CD14-positive monocyte (primary cell): ENCODE results near the gene DYRK1A. TPM values are rescaled to one million over a fixed set of nuclear protein-coding genes. Genes with fewer than 3 reads are reported as not detected.

Experiments
- DNase-seq, 3 donors: peaks; one replicate each; pipeline ENCODE4 v3.0.0-alpha.2; 2011 to 2022
- H2AFZ ChIP-seq: 2 replicates; pipeline ENCODE4 v1.6.0; 2012; ENCODE audit warnings: mild to moderate bottlenecking, low read depth, low read length, inconsistent platforms; ENCODE audit not compliant: insufficient read depth, poor library complexity, severe bottlenecking
- H3K27ac ChIP-seq, 2 donors: 1 replicate in 1 of 2; 2 replicates in 1 of 2; pipeline ENCODE4 v1.5.1; 2012 to 2013; ENCODE audit warnings: low read length in 2 of 2, control low read depth in 1 of 2, inconsistent platforms in 1 of 2, low read depth in 1 of 2, mild to moderate bottlenecking in 1 of 2
- H3K27me3 ChIP-seq, 2 donors: one replicate each; pipeline versions ENCODE4 v1.6.0 to v1.6.1; 2011 to 2013; ENCODE audit warnings: low read length in 2 of 2; ENCODE audit not compliant: control insufficient read depth in 2 of 2, insufficient read depth in 2 of 2
- H3K36me3 ChIP-seq, 2 donors: replicated peaks in 1 of 2; 1 replicate in 1 of 2; 2 replicates in 1 of 2; pipeline versions ENCODE4 v1.5.1 to v1.6.1; 2012 to 2013; ENCODE audit warnings: low read length in 2 of 2, control low read depth in 1 of 2, inconsistent platforms in 1 of 2, mild to moderate bottlenecking in 1 of 2; ENCODE audit not compliant: insufficient read depth in 2 of 2, control insufficient read depth in 1 of 2
- H3K4me1 ChIP-seq, 2 donors: 1 replicate in 1 of 2; 2 replicates in 1 of 2; pipeline versions ENCODE4 v1.5.1 to v1.6.1; 2012 to 2013; ENCODE audit warnings: low read length in 2 of 2, control low read depth in 1 of 2, inconsistent platforms in 1 of 2, mild to moderate bottlenecking in 1 of 2, moderate library complexity in 1 of 2; ENCODE audit not compliant: insufficient read depth in 2 of 2, control insufficient read depth in 1 of 2
- H3K4me2 ChIP-seq: replicated peaks from 2 replicates; pipeline ENCODE3; 2012; ENCODE audit warnings: low read length, moderate library complexity, mild to moderate bottlenecking; ENCODE audit not compliant: poor library complexity, severe bottlenecking; ENCODE audit errors: extremely low read depth
- H3K4me3 ChIP-seq, 3 experiments: fragments of 200-600 bp in 1 of 3; sonication (generic) in 1 of 3; replicated peaks in 1 of 3; 1 replicate in 2 of 3; 2 replicates in 1 of 3; pipeline ENCODE4 v1.5.1; 2011 to 2013; ENCODE audit warnings: low read length in 3 of 3, mild to moderate bottlenecking in 3 of 3, control low read depth in 2 of 3, low read depth in 2 of 3, inconsistent platforms in 1 of 3, moderate library complexity in 1 of 3
- H3K79me2 ChIP-seq: 2 replicates; pipeline ENCODE4 v1.6.0; 2012; ENCODE audit warnings: mild to moderate bottlenecking, control low read depth, inconsistent platforms, low read length, moderate library complexity; ENCODE audit not compliant: insufficient read depth
- H3K9ac ChIP-seq: 2 replicates; pipeline ENCODE4 v1.6.0; 2017; ENCODE audit warnings: low read length, mild to moderate bottlenecking; ENCODE audit not compliant: insufficient read depth, poor library complexity, severe bottlenecking
- H3K9me3 ChIP-seq, 2 donors: replicated peaks in 1 of 2; 1 replicate in 1 of 2; 2 replicates in 1 of 2; pipeline versions ENCODE4 v1.5.1 to v1.6.1; 2012 to 2013; ENCODE audit warnings: low read length in 2 of 2, control low read depth in 1 of 2; ENCODE audit not compliant: control insufficient read depth in 1 of 2, insufficient read depth in 1 of 2
- H4K20me1 ChIP-seq: 2 replicates; pipeline ENCODE4 v1.6.0; 2012; ENCODE audit warnings: mild to moderate bottlenecking, low read length, control low read depth, moderate library complexity; ENCODE audit not compliant: insufficient read depth
- H3K27ac Mint-ChIP-seq, 7 donors: one replicate each; pipeline ENCODE4 v1.8.0; 2020; ENCODE audit warnings: mild to moderate bottlenecking in 7 of 7, mixed read lengths in 7 of 7, moderate library complexity in 6 of 7, inconsistent platforms in 2 of 7
- H3K27me3 Mint-ChIP-seq, 3 donors: one replicate each; pipeline ENCODE4 v1.8.0; 2021 to 2022; ENCODE audit warnings: low read depth in 3 of 3, mild to moderate bottlenecking in 3 of 3, mixed read lengths in 3 of 3, moderate library complexity in 3 of 3, inconsistent platforms in 1 of 3
- H3K36me3 Mint-ChIP-seq, 2 donors: one replicate each; pipeline ENCODE4 v1.8.0; 2020; ENCODE audit warnings: mixed read lengths in 2 of 2, inconsistent platforms in 1 of 2, mild to moderate bottlenecking in 1 of 2
- H3K4me1 Mint-ChIP-seq: one replicate; pipeline ENCODE4 v1.8.0; 2020; ENCODE audit warnings: mild to moderate bottlenecking, mixed read lengths
- H3K4me3 Mint-ChIP-seq, 2 donors: one replicate each; pipeline ENCODE4 v1.8.0; 2020; ENCODE audit warnings: mild to moderate bottlenecking in 2 of 2, mixed read lengths in 2 of 2, moderate library complexity in 1 of 2
- H3K9me3 Mint-ChIP-seq, 7 donors: one replicate each; pipeline ENCODE4 v1.8.0; 2020 to 2022; ENCODE audit warnings: mixed read lengths in 7 of 7, mild to moderate bottlenecking in 6 of 7, moderate library complexity in 6 of 7, inconsistent platforms in 2 of 7
- WGBS: methylation state at CpG from one replicate; pipeline ENCODE4 v1.1.5; 2013; ENCODE audit warnings: missing lambda C conversion rate; ENCODE audit not compliant: insufficient coverage; 5-methylcytosine and 5-hydroxymethylcytosine counted together
- intact Hi-C, 2 donors: fragments of 100-400 bp; cut with micrococcal nuclease; formaldehyde crosslinking; loops; one replicate each; pipeline versions ENCODE4 v1.15.0 to v1.15.1; 2023
- polyA plus RNA-seq, 3 donors: library from polyadenylated mRNA; depleted of rRNA in 1 of 3; unstranded in 2 of 3; stranded (reverse) in 1 of 3; fragments of 300-500 nt in 2 of 3; fragments of >200 nt in 1 of 3; fragmentation: Illumina TruSeq in 2 of 3; gene quantifications; 1 replicate in 2 of 3; 2 replicates in 1 of 3; pipeline ENCODE4 v1.2.3, GENCODE V29; 2012 to 2021
- TF ChIP-seq, protein P1 (sequence below): fragments of 200-600 bp; IDR thresholded peaks from one replicate; pipeline ENCODE4 v1.8.0; 2022; ENCODE audit warnings: antibody characterized with exemption, mild to moderate bottlenecking

Gene DYRK1A
- polyA plus RNA-seq, 3 donors: 1.8 to 53.5 (median 2.4) TPM

DNA sequence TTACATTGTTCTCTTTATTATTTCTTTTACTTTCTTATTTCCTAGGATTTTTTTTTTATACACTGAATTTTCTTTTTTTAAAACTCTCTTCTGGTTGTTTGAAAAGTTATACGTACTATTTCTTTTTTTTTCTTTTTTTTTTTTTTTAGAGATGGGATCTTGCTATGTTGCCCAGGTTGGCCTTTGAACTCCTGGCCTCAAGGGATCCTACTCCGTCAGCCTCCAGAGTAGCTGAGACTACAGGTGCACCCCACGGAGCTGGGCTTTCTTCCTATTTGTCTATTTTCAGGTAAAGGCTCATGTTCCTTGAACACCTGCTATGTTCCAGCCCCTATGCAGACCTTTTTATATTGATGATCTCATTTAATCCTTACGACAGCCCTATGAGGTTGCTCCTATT, 29.4 kb upstream of the DYRK1A start:
- H3K4me3 Mint-ChIP-seq: no peak overlapping the region

DNA sequence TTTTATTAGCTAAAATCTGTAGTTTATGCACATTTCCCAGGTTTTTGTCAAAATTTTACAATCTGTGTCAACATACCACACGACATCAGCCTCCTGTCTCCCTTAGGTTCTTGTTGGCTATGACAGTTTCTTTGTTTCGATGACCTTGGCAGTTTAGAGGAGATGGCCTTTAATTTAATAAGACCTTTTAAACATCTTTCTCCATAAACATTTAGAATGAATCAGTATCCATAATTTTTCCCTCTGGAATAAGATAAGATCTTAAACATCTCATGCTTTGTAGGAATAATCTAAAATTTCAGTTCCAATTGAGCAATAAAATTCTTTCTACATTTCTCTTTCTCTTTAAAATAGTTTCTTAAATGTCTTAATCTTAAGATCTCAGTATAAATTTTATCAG, 28.7 kb upstream of the DYRK1A start:
- H3K79me2 ChIP-seq: no peaks in the 10 kb centered on the region
- H3K9ac ChIP-seq: no peak overlapping the region
- no peaks in the 10 kb centered on the region for H3K36me3 ChIP-seq
- H3K27me3 ChIP-seq: no peaks in the 10 kb centered on the region
- DNase-seq: no peak
- no CpG with 5 or more reads among the region's 2 CpGs for WGBS
- H3K4me2 ChIP-seq: no peak overlapping the region
- Mint-ChIP-seq H3K4me3 (no peak overlapping the region), H3K9me3 (peaks cover 5 to 20% (median 8%) of the 10 kb centered on the region in 7 donors), H3K27ac (no peak overlapping the region), H3K36me3 (no peaks in the 10 kb centered on the region), H3K27me3 (peaks cover 0 to 2% (median 0%) of the 10 kb centered on the region in 3 donors), H3K4me1 (peaks cover 2% of the 10 kb centered on the region)
- no peak overlapping the region for H3K4me3 ChIP-seq
- no peak overlapping the region for H2AFZ ChIP-seq
- no peaks in the 10 kb centered on the region for H4K20me1 ChIP-seq
- TF ChIP-seq, protein P1, sequence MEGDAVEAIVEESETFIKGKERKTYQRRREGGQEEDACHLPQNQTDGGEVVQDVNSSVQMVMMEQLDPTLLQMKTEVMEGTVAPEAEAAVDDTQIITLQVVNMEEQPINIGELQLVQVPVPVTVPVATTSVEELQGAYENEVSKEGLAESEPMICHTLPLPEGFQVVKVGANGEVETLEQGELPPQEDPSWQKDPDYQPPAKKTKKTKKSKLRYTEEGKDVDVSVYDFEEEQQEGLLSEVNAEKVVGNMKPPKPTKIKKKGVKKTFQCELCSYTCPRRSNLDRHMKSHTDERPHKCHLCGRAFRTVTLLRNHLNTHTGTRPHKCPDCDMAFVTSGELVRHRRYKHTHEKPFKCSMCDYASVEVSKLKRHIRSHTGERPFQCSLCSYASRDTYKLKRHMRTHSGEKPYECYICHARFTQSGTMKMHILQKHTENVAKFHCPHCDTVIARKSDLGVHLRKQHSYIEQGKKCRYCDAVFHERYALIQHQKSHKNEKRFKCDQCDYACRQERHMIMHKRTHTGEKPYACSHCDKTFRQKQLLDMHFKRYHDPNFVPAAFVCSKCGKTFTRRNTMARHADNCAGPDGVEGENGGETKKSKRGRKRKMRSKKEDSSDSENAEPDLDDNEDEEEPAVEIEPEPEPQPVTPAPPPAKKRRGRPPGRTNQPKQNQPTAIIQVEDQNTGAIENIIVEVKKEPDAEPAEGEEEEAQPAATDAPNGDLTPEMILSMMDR: no peak
- H3K27ac ChIP-seq: no peak overlapping the region
- peaks cover 0 to 10% of the 10 kb centered on the region in 2 donors for H3K9me3 ChIP-seq
- H3K4me1 ChIP-seq: no peaks in the 10 kb centered on the region
- intact Hi-C loops: no loop called here

More for the DNA sequence above, 29.4 kb upstream of the DYRK1A start:
- Mint-ChIP-seq H3K27ac (no peak overlapping the region), H3K27me3 (peaks cover 0 to 2% (median 0%) of the 10 kb centered on the region in 3 donors), H3K4me1 (peaks cover 2% of the 10 kb centered on the region), H3K9me3 (peaks cover 1 to 13% (median 3%) of the 10 kb centered on the region in 7 donors), H3K36me3 (no peaks in the 10 kb centered on the region)
- intact Hi-C loops: no loop called here
- H4K20me1 ChIP-seq: no peaks in the 10 kb centered on the region
- H3K4me2 ChIP-seq: no peak overlapping the region
- H3K4me1 ChIP-seq: no peaks in the 10 kb centered on the region
- H2AFZ ChIP-seq: no peak overlapping the region
- H3K79me2 ChIP-seq: no peaks in the 10 kb centered on the region
- H3K27ac ChIP-seq: no peak overlapping the region
- no peak for DNase-seq
- no peak overlapping the region for H3K9ac ChIP-seq
- TF ChIP-seq, protein P1: no peak
- 84% methylated on average over 2 of the region's 4 CpGs for WGBS
- H3K4me3 ChIP-seq: no peak overlapping the region
- H3K36me3 ChIP-seq: no peaks in the 10 kb centered on the region
- peaks cover 0 to 4% of the 10 kb centered on the region in 2 donors for H3K9me3 ChIP-seq
- H3K27me3 ChIP-seq: no peaks in the 10 kb centered on the region
